HCT116 (cell line): ENCODE data around the gene AOC1.

Experiments used
- CTCF ChIP-seq, 3 experiments: fragments of 200-600 bp in 1 of 3; sonication (generic) in 1 of 3; IDR thresholded peaks in 2 of 3; conservative IDR thresholded peaks in 1 of 3; 2 replicates each; pipeline ENCODE4 v1.5.1; 2012 to 2017; ENCODE audit warnings: low read depth in 2 of 3, low read length in 2 of 3, antibody characterized with exemption in 1 of 3, borderline replicate concordance in 1 of 3, control low read depth in 1 of 3, mild to moderate bottlenecking in 1 of 3, mixed read lengths in 1 of 3, mixed run types in 1 of 3, moderate library complexity in 1 of 3; ENCODE audit not compliant: insufficient read depth in 1 of 3
- ELF1 ChIP-seq: IDR thresholded peaks from 2 replicates; pipeline ENCODE4 v1.6.1; 2012; ENCODE audit warnings: low read depth, borderline replicate concordance
- EZH2 ChIP-seq: fragments of 200-600 bp; sonication (generic); IDR thresholded peaks from 2 replicates; pipeline ENCODE4 v1.6.1; 2017; ENCODE audit warnings: antibody characterized with exemption, mixed run types
- JUND ChIP-seq: IDR thresholded peaks from 2 replicates; pipeline ENCODE4 v1.6.1; 2012
- POLR2A ChIP-seq: IDR thresholded peaks from 2 replicates; pipeline ENCODE4 v1.7.0; 2011; ENCODE audit warnings: borderline replicate concordance; ENCODE audit not compliant: insufficient read depth, insufficient read length; ENCODE audit errors: extremely low read depth
- POLR2AphosphoS5 ChIP-seq: IDR thresholded peaks from 2 replicates; pipeline ENCODE4 v1.6.1; 2011; ENCODE audit warnings: mild to moderate bottlenecking, low read depth, low read length, moderate library complexity
- TF ChIP-seq, protein P1 (sequence below): IDR thresholded peaks from 2 replicates; pipeline ENCODE4 v1.6.1; 2012

- no peak for TF ChIP-seq JUND
- TF ChIP-seq CTCF (IDR thresholded peaks at IDR 0.05 in 2 of 3, conservative IDR thresholded peaks at IDR 0.05 in 1 of 3; ENCODE audit: borderline replicate concordance in 1 of 3, insufficient read depth in 1 of 3, low read depth in 2 of 3, low read length in 2 of 3), result no peak
- no peak for TF ChIP-seq EZH2
- TF ChIP-seq, protein P1, sequence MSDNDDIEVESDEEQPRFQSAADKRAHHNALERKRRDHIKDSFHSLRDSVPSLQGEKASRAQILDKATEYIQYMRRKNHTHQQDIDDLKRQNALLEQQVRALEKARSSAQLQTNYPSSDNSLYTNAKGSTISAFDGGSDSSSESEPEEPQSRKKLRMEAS, result no peak
- no peak for TF ChIP-seq POLR2AphosphoS5
- TF ChIP-seq POLR2A, result no peak
- TF ChIP-seq ELF1, result no peak
Observed at GRCh38 chr7:150903606-150904005, 51.3 kb downstream of the AOC1 start.
